Measurements from ENCODE around the gene SORCS2. TPM values are rescaled to one million over a fixed set of nuclear protein-coding genes. Genes with fewer than 3 reads are reported as not detected.

SORCS2 gene
- total RNA-seq, 4 donors from 2014 or later, result 0.19 to 0.85 (median 0.66) TPM

DNA sequence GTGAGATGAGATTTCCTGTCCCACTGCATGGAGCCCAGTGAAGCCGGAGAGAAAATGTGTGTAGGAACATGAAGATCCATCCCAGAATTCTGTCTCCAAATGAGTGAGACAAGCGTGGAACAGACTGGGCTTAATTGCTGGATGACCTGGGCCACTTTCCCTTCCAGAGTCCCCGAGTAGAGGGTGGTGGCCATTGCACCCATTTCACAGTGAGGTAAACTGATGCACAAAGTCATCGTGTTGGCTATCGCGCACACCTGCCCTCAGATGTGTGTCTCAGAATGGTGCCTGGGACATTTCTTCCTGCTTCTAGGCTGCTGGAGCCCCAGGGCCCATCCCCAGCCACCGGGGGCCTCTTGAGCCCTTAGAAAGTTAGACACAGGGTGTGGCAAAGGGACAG is 285.4 kb downstream of the SORCS2 start:
- TF ChIP-seq, protein P1, sequence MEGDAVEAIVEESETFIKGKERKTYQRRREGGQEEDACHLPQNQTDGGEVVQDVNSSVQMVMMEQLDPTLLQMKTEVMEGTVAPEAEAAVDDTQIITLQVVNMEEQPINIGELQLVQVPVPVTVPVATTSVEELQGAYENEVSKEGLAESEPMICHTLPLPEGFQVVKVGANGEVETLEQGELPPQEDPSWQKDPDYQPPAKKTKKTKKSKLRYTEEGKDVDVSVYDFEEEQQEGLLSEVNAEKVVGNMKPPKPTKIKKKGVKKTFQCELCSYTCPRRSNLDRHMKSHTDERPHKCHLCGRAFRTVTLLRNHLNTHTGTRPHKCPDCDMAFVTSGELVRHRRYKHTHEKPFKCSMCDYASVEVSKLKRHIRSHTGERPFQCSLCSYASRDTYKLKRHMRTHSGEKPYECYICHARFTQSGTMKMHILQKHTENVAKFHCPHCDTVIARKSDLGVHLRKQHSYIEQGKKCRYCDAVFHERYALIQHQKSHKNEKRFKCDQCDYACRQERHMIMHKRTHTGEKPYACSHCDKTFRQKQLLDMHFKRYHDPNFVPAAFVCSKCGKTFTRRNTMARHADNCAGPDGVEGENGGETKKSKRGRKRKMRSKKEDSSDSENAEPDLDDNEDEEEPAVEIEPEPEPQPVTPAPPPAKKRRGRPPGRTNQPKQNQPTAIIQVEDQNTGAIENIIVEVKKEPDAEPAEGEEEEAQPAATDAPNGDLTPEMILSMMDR (IDR thresholded peaks at IDR 0.05; ENCODE audit: low read depth), result no peak

DNA sequence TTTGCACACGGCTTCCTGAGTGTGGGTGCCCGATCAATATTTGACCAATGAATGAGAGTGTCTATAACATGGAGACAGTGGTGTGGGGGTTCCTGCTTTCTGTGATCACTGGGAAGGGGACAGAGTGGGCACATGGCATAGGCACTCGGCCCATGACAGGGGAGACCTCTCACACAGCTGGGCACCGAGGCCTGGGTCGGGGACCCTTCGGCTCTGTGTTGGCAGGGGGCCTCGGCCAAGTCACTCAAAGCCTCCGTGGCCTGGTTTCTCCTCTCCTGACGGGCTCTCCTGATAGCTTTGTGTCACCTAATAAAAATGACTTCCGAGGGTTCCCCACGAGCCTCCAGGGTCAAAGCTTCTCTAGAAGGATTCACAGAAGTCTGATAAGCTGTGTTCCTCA is 286.3 kb downstream of the SORCS2 start:
- TF ChIP-seq, protein P1 (IDR thresholded peaks at IDR 0.05; ENCODE audit: low read depth), result no peak

DNA sequence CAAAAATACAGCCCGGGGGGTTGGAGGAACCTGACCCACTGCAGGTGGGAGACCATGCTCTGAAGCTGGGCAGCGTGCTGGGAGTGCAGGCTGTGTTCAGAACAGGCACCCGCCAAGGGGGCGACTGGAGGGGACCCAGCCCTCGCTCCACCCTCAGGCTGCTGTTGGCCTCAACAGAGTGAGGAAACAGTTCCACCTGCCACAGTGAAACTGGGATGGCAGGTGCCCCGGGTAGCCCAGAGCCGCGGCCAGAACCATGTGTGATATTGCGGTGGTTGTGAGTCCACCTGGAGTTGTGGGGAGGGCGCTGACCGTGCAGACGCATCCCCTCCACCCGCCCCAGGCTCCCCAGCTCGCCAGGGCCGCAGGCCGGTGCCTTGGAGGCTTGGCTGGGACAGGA is 288.1 kb downstream of the SORCS2 start:
- TF ChIP-seq, protein P1 (IDR thresholded peaks at IDR 0.05; ENCODE audit: low read depth), result no peak

DNA sequence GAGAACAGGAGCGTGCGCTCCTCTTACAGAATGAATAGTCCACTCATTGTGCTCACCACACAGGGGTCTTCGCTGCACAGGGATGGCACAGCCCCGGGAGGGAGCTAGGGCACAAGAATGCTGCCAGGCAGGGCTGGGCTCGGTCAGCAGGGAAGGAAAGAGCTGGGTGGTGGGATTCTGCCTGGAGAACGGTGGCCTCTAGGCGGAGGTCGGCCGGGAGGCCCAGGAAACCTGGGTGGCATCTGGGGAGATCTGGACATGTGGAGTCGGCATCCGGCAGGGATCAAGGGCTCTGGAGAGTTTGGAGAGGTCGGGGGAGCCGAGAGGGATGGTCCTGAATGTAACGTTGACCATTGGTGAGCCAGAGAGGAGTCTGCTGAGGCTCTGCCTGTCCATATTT is 288.9 kb downstream of the SORCS2 start:
- TF ChIP-seq, protein P1 (IDR thresholded peaks at IDR 0.05; ENCODE audit: low read depth), result no peak

DNA sequence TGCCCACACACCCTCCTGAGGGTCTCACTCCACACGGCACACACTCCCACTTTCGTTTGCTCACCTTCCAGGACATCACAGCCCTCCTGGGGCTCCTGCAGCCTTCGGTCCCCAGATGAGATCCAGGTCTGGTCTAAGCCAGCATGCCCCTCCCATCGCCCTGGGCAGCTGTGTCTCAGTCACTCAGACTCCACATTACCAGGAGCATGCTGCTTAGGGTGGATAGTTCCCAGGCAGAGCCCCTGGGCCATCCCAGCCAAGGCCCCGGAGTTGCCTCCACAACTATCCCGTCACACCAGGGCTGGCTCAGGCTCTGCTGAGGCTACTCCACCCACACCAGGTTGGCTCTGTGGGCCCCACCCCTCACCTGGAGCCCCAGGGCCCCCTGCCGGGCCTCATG is 292.8 kb downstream of the SORCS2 start:
- TF ChIP-seq, protein P1 (IDR thresholded peaks at IDR 0.05; ENCODE audit: low read depth), result no peak

DNA sequence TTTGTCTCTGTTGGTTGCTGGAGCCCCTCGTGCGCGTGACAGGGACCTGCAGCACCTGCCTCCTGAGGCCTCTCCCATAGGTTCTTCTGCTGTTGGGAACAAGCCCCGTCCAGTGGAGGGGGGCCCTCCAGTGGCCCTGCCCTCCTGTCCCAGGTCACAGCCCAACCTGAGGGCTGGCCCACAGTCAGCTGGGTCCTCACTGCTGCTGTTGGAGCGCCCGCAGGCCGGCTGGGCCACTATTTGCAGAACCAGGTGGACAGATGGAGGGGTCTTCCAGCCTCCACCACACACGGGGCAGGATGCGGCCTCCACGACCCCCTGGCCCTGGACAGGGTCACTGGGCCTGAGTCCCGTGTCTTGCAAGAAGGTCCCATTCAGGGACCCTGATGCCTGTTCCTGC is 293.8 kb downstream of the SORCS2 start:
- TF ChIP-seq, protein P1 (IDR thresholded peaks at IDR 0.05; ENCODE audit: low read depth), result no peak

DNA sequence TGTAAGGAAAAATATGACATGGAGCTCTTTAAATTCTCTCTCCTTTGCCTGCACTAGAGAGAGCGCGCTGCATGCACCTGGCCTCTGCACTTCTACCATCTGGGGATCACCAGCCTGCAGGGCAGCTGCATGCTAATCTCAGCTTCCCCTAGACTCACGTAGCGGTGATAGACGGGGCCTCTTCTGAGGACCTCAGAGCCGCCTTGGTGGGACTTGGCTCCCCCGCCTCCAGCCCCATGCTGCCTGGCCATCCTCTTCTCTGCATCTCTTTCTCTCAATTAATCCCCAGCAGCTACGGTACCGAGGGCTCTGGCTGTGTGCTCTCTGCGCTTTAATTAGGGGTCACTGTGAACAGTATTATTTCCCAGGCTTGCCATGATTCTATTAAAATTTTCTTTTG is 295.2 kb downstream of the SORCS2 start:
- TF ChIP-seq, protein P1 (IDR thresholded peaks at IDR 0.05; ENCODE audit: low read depth), result no peak
